GM19467 (cell line): ENCODE results near the gene NLGN4X.

Experiments
- ATAC-seq: cut with Tn5 transposase; IDR thresholded peaks from one replicate; pipeline ENCODE4 v1.9.1; 2021; ENCODE audit warnings: mild to moderate bottlenecking, moderate library complexity; ENCODE audit not compliant: unreplicated experiment

NLGN4X gene

GRCh38 chrX:5876984-5877596 is 351.6 kb downstream of the NLGN4X start:
- ATAC-seq = no peak

DNA sequence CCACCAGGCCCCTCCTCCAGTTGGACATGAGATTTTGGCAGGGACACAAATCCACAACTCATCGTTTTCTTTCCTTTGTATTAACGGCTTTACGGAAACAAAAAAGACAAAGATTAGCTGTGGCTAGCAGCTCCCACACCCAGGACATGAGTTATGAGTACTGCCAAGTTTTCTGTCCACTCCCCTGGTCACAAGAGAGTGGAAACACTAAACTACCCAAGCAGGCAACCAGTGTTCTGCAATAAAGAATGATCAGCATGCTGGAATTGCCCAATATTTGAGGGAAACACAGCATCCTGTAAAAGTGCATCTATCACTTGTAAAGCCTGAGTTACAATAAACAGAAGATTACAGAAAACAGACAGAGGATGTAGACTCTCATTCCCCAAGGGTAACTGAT is 358.4 kb downstream of the NLGN4X start:
- no peak for ATAC-seq

DNA sequence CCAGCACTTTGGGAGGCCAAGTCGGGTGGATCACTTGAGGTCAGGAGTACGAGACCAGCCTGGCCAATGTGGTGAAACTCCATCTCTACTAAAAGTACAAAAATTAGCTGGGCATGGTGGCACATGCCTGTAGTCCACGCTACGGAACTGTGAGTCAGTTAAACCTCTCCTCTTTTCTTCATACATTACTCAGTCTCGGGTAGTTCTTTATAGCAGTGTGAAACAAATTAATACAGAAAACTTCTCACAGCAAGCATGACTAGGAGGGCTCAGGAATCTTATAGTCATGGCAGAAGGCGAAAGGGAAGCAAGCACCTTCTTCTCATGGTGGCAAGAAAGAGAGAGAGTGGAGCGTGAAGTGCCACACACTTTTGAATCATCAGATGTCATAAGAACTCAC is 358.9 kb downstream of the NLGN4X start:
- ATAC-seq = no peak

DNA sequence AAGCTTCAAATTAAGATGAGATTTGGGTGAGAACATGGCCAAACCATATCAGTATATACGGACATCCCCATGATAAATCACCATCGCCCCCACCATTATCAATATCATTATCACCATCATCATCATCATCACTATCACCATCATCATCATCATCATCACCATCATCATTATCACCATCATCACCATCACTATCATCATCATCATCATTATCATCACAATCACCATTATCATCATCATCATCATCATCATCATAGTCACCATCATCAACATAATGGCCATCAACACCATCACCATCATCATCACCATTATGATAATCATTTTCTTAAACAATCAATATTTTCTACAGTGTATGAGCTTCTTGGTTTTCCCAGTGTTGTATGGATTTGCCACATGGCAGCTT is 360.9 kb downstream of the NLGN4X start:
- ATAC-seq = no peak

GRCh38 chrX:5857232-5857631 is 371.4 kb downstream of the NLGN4X start:
- ATAC-seq = no peak

GRCh38 chrX:5852941-5853340 is 375.7 kb downstream of the NLGN4X start:
- ATAC-seq = no peak

GRCh38 chrX:5842601-5843000 is 386.1 kb downstream of the NLGN4X start:
- no peak for ATAC-seq
